ENCODE results near the gene CNIH4. TPM values are rescaled to one million over a fixed set of nuclear protein-coding genes. Genes with fewer than 3 reads are reported as not detected.
"Not testable (repeated sequence)": the region's sequence is repeated elsewhere in the genome, so short reads cannot be mapped to it uniquely, and the experiment has no call there.

CNIH4 gene
- total RNA-seq, 1 experiment from 2014 or later: 34.5 TPM

DNA sequence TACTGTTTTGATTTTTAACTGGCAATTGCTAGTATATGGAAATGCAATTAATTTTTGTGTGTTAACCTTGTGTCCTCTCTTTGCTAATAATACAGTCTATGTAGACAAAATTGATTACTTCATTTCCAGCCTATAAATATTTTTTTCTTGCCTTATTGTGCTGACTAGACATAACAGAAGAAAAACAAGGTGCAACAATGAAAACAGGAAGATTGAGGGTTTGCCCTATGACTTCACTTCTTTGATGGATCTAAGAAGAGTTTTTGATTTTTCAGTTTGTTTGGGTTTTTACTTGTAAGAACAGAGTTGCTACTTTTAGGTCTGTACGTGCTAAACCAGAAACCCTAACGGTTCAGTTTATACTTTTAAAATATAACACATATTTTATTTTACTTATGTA lies 8.5 kb upstream of the CNIH4 start:
- no peak for DNase-seq (ENCODE audit: low spot score)

GRCh38 chr1:224349716-224350115 lies 7.0 kb upstream of the CNIH4 start:
- DNase-seq (ENCODE audit: low spot score): not testable (repeated sequence)

DNA sequence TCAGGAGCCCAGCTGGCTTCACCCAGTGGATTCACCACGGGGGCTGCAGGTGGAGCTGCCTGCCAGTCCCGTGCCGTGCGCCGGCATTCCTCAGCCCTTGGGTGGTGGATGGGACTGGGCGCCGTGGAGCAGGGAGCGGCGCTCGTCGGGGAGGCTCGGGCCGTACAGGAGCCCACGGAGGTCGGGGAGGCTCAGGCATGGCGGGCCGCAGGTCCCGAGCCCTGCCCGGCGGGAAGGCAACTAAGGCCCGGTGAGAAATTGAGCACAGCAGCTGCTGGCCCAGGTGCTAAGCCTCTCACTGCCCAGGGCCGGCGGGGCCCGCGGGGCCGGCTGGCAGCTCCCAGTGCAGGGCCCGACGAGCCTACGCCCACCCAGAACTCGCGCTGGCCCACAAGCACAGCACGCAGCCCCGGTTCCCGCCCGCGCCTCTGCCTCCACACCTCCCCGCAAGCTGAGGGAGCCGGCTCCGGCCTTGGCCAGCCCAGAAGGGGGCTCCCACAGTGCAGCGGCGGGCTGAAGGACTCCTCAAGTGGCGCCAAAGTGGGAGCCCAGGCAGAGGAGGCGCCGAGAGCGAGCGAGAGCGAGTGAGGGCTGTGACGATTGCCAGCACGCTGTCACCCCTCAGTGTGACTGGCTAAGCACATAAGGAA lies 4.1 kb upstream of the CNIH4 start:
- DNase-seq (ENCODE audit: low spot score): not testable (repeated sequence)

DNA sequence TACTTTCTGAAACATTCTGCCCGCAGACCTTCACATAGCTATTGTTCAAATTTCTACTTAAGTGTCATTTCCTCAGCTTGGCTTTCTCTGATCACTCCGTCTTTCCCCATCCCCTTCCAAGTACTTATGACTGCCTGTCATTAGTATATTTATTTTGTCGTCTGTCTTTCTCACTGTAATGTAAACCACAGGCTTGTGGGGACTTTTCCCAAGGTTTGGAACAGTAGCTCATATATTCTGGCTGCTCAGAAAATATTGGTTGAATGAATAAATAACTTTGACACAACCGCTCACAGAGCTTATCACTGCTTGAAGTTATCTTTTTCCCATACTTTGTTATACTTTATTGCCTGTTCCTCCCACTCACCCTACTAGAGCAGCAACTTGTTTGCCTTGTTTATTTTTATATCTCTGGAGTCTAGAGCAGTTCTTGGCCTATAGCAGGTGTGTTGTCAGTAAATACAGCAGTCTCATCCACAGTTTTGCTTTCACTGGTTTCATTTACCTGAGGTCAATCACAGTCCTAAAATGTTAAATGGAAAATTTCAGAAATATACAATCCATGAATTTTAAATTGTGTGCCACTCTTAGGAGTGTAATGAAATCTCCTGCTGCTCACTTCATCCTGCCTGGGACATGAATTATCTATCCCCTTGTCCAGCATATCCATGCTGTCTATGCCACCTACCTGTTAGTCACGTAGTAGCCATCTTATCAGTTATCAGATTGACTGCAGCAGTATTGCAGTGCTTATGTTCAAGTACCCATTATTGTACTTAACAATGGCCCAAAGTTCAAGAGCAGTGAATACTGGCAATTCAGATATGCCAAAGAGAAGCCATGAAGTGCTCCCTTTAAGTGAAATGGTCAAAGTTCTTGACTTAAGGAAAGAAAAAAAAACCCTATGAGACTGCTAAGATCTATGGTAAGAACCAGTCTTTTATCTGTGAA lies 2.4 kb upstream of the CNIH4 start:
- DNase-seq (ENCODE audit: low spot score): no peak

DNA sequence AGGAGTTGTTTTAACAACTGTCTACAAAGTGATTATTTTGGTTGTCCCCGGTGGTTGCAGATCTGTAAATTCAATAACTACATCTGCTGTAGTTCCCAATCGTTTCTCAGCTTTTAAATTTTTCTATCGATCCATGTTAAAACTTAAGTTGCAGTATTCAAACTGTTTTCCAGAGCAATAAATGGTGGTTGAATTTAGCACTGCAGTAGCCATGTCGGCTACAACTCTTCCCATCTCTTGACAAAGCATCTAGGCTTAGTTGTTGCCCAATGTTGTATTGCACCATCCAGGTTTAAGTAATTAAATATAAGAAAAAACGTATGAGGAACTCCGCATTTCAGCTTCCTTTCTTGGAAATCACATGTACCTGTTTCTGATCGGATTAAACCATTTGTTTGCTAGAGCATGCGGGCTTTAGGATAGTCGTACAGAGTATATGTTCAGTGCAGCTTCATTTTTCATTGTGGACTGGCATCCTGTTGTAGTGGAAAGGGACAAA lies 996 bp downstream of the CNIH4 start:
- DNase-seq (ENCODE audit: low spot score): peak; percentile 70

- no peak for DNase-seq (ENCODE audit: low spot score)
Observed at GRCh38 chr1:224358237-224358636, 1.6 kb downstream of the CNIH4 start.

GRCh38 chr1:224359207-224359606 lies 2.5 kb downstream of the CNIH4 start:
- no peak for DNase-seq (ENCODE audit: low spot score)

- DNase-seq (ENCODE audit: low spot score): no peak
Observed at GRCh38 chr1:224368409-224368808, 11.7 kb downstream of the CNIH4 start.

GRCh38 chr1:224373008-224373590 lies 16.4 kb downstream of the CNIH4 start:
- no peak for DNase-seq (ENCODE audit: low spot score)

- DNase-seq (ENCODE audit: low spot score): no peak
Observed at GRCh38 chr1:224375059-224375458, 18.4 kb downstream of the CNIH4 start.

GRCh38 chr1:224377676-224378006 lies 21.0 kb downstream of the CNIH4 start:
- no peak for DNase-seq (ENCODE audit: low spot score)

DNA sequence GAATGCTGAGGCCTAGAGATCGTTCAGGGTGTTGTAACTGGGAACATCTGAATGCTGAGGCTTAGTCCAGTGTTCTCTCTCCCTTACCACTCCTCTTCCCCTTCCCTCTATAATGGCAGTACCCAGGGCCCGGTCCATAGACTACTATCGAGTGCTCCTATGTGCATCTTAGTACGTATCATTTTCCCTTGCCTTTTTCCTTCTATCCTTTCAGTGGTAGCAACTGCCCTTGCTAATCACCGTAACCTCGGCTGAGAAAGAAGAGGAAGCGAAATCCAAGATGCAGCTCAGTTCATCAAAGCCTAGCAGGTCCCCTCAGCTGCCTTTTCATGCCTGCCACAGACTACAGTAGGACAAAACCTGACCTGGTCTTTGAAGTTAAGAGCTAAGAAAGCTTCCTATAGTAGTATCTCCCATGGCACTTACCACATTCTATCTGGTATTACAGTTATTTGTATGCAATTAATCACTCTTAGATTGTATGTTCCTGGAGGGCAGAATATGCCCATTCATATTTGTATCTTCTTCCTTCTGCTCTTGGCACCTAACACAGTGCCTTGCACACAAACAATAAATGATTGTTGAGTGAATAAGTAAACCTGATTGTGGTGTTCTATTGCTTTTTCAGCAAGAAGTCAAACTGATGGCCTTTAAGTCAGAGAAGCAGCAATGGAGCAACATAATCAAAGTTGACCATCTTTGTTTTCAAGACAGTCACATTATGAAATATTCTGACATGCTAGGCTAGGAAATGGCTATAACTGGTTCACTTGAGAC lies 22.4 kb downstream of the CNIH4 start:
- DNase-seq (ENCODE audit: low spot score): no peak

DNA sequence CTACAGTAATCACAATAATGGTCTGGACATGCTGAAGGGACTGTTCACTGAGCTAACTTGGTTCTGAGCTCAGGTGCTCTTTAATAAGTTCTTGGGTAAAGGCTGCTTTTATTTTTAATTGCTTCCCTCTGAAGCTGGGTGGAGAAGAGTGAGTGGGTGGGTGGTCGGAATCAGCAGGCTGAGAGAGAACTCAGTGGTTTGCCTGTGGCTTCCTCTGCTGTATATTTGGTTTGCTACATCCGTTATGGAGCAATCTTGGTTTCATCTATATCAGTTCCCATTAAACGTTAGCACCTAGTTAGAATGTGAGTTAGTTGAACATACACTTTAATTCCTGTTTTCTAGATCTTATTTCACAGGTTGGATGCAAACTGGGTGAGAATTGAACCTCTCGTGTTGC lies 23.3 kb downstream of the CNIH4 start:
- no peak for DNase-seq (ENCODE audit: low spot score)

GRCh38 chr1:224381880-224382548 lies 25.3 kb downstream of the CNIH4 start:
- no peak for DNase-seq (ENCODE audit: low spot score)

DNA sequence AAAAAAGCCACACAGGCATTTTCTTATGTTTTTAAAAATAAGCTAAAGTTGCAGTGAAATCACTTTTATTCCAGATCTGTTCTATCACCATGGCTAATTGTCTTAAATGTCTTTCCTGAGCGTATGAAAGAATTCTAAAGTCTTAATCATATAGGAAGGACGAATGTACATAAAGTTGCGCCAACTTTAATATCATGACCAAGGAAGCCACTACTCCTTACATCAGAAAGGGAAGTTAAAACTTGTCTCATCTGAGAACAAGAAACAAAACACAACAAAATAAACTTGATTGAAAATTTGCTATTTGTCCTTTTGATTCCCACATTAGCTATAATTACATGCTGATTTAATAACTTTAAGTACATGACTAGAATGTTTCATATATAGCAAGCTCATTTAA lies 26.5 kb downstream of the CNIH4 start:
- DNase-seq (ENCODE audit: low spot score): no peak

DNA sequence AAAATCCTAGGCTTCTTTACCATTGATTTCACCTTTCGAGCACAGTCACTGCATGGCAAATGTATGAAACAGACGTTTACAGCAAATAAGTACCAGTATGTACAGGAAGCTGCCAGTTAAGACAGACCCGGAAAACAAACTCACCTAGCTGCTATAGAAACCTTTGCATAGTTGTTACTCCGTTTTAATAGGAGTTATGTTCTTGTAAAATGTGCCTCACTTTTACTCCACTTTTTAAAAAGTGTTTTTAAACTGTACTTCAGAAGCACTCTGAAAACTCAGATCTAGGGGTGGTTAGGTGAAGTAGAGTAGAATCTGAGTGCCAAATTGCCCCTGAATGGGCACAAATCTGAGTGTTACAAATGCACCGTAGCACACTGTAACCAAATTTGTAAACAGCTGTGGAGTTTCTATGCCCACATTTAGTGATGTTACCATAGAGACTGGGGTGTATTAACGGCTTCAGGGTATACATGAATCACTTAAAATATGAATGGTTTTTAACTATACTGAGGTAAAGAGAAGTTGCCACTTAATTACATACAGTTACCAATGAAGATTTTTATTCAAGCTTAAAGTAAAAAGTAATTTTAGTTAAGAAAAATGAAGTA lies 30.7 kb downstream of the CNIH4 start:
- DNase-seq (ENCODE audit: low spot score): no peak

GRCh38 chr1:224387943-224388342 lies 31.3 kb downstream of the CNIH4 start:
- no peak for DNase-seq (ENCODE audit: low spot score)

DNA sequence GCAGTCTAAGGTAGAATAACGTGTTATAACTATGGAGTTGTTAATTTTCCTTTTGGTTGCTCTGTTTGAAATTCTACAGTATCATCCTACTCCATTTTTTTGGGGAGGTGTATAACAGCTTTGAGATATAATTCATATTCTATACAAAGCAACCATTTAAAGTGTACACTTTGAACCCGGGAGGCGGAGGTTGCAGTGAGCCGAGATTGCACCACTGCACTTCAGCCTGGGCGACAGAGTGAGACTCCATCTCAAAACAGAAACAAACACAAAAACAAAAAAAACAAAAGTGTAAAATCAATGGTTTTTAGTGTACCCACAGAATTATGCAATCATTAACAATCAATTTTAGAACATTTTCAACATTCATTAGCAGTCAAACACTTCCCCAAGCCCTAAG lies 33.8 kb downstream of the CNIH4 start:
- no peak for DNase-seq (ENCODE audit: low spot score)

DNA sequence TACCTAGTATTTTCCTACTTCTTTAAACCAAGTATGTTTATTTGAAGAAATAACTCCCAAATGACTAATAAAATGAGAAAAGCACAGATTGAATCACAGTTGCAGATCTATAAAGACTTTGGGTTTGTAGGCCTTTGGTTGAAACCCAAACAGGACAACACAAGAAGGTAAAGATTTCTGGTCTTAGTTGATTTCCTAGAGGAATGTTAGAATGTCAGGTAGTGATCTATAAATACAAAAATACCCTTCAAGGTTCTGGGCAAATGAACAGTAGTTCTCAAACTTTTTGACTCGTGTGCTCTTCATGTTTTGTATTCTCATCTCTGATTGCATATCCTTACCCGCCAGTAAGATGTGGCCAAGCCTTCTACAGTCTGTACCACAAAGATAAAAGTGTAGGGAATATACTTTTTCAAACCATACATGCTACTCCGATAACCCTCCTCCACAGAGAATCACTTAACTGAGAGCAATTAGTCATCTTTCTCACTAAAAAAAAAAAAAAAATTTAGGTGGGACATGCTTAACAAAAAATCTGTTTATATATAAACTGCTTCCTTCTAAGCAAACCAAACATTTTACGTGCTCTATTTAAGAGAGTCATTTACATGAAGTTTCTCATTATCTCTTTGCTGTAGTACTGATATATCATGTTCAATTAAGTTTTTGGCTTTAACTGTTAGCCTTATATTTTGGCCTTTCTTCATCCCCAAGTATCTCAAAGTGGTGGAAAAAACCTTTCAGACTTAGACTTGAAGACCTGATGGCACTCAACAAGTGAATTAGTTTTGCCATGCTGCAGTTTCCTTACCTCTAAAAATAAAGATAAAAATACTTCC lies 36.0 kb downstream of the CNIH4 start:
- DNase-seq (ENCODE audit: low spot score): no peak

DNA sequence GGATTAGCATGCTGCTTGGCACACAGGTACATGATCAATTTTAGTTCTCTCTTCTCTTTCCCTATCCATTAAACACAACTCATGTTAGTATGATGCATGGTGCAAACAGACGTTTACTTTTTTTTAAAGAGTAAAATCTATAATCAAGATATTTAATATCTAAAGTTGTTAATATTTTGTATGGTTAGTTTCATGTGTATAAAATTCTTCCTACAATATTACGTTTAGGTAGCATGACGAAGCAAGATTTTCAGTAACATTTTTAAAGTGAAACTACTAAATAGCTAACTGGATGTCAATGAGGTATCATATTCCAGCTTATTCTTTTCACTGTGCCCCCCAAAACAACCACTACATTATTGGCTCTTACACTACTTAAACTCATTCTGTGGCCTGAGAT lies 36.6 kb downstream of the CNIH4 start:
- no peak for DNase-seq (ENCODE audit: low spot score)

Measured in HT-29 (cell line).